Neural cell (in vitro differentiated cells): ENCODE measurements around the gene SAMD7. TPM values are rescaled to one million over a fixed set of nuclear protein-coding genes. Genes with fewer than 3 reads are reported as not detected.

ENCODE experiments used
- H2AFZ ChIP-seq: fragments of 200-600, 300-800 bp; sonication (generic), shearing (Covaris generic); 2 replicates; pipeline ENCODE4 v1.6.0; 2014; ENCODE audit warnings: low read depth, mild to moderate bottlenecking, antibody characterized with exemption, low read length, moderate library complexity
- H3F3A ChIP-seq: fragments of 200-600 bp; shearing (Covaris generic); 2 replicates; pipeline ENCODE4 v1.6.1; 2016; ENCODE audit warnings: mild to moderate bottlenecking, moderate library complexity, mixed read lengths, antibody characterized with exemption, low read length; ENCODE audit not compliant: insufficient read depth, poor library complexity, severe bottlenecking
- H3K27ac ChIP-seq: fragments of 200-600, 300-800 bp; sonication (generic), shearing (Covaris generic); 2 replicates; pipeline ENCODE4 v1.5.1; 2014; ENCODE audit warnings: mild to moderate bottlenecking, low read length, moderate library complexity
- H3K27me3 ChIP-seq: fragments of 300-800, 200-600 bp; sonication (generic), shearing (Covaris generic); 2 replicates; pipeline ENCODE4 v1.6.0; 2014; ENCODE audit warnings: mild to moderate bottlenecking, low read depth, low read length, moderate library complexity; ENCODE audit not compliant: insufficient read depth
- H3K36me3 ChIP-seq: fragments of 300-800, 200-600 bp; sonication (generic), shearing (Covaris generic); 2 replicates; pipeline ENCODE4 v1.5.1; 2014; ENCODE audit warnings: mild to moderate bottlenecking, antibody characterized with exemption, low read length, moderate library complexity; ENCODE audit not compliant: insufficient read depth
- H3K4me2 ChIP-seq: fragments of 300-800, 200-600 bp; sonication (generic), shearing (Covaris generic); 2 replicates; pipeline ENCODE4 v1.6.0; 2014; ENCODE audit warnings: mild to moderate bottlenecking, low read length
- H3K4me3 ChIP-seq: fragments of 300-800, 200-600 bp; sonication (generic), shearing (Covaris generic); 2 replicates; pipeline ENCODE4 v1.5.1; 2014; ENCODE audit warnings: mild to moderate bottlenecking, low read length, moderate library complexity
- H3K79me2 ChIP-seq: fragments of 200-600 bp; shearing (Covaris generic); replicated peaks from 2 replicates; pipeline ENCODE4 v1.6.0; 2014; ENCODE audit warnings: mild to moderate bottlenecking, low read length, moderate library complexity; ENCODE audit not compliant: insufficient read depth
- H3K9ac ChIP-seq: fragments of 300-800, 200-600 bp; sonication (generic), shearing (Covaris generic); 2 replicates; pipeline ENCODE4 v1.6.1; 2016; ENCODE audit warnings: mild to moderate bottlenecking, low read length, mixed read lengths
- H3K9me2 ChIP-seq: fragments of 200-600 bp; shearing (Covaris generic); 2 replicates; pipeline ENCODE4 v1.6.1; 2016; ENCODE audit warnings: mild to moderate bottlenecking, low read length, mixed read lengths; ENCODE audit not compliant: insufficient read depth
- H3K9me3 ChIP-seq: fragments of 200-600, 300-800 bp; sonication (generic), shearing (Covaris generic); 2 replicates; pipeline ENCODE4 v1.6.1; 2016; ENCODE audit warnings: mild to moderate bottlenecking, mixed run types, low read length, moderate library complexity, mixed read lengths
- H4K20me1 ChIP-seq: fragments of 200-600 bp; shearing (Covaris generic); 2 replicates; pipeline ENCODE4 v1.6.1; 2016; ENCODE audit warnings: mild to moderate bottlenecking, mixed run types; ENCODE audit not compliant: insufficient read depth
- CTCF ChIP-seq: fragments of 450-650 bp; IDR thresholded peaks from 2 replicates; pipeline ENCODE4 v1.5.1; 2014; ENCODE audit warnings: antibody characterized with exemption, mild to moderate bottlenecking, moderate library complexity; ENCODE audit not compliant: poor library complexity, severe bottlenecking
- EP300 ChIP-seq: fragments of 450-650 bp; conservative IDR thresholded peaks from 2 replicates; pipeline ENCODE4 v1.6.1; 2014; ENCODE audit warnings: antibody characterized with exemption, mild to moderate bottlenecking, moderate library complexity; ENCODE audit not compliant: poor library complexity, severe bottlenecking
- EZH2 ChIP-seq: fragments of 200-600, 300-800 bp; shearing (Covaris generic), sonication (generic); IDR thresholded peaks from 2 replicates; pipeline ENCODE4 v1.6.1; 2014; ENCODE audit warnings: antibody characterized with exemption, low read length, borderline replicate concordance, mild to moderate bottlenecking; ENCODE audit not compliant: insufficient read depth, poor library complexity, severe bottlenecking
- MXI1 ChIP-seq: fragments of 450-650 bp; conservative IDR thresholded peaks from 2 replicates; pipeline ENCODE4 v1.6.1; 2014; ENCODE audit warnings: antibody characterized with exemption, mild to moderate bottlenecking; ENCODE audit not compliant: poor library complexity, severe bottlenecking
- POLR2AphosphoS5 ChIP-seq: IDR thresholded peaks from 2 replicates; pipeline ENCODE4 v1.6.1; 2012
- RAD21 ChIP-seq: fragments of 450-650 bp; conservative IDR thresholded peaks from 2 replicates; pipeline ENCODE4 v1.6.1; 2014; ENCODE audit warnings: antibody characterized with exemption, mild to moderate bottlenecking, moderate library complexity
- REST ChIP-seq: IDR thresholded peaks from 2 replicates; pipeline ENCODE4 v1.6.1; 2012; ENCODE audit warnings: borderline replicate concordance
- SMC3 ChIP-seq: fragments of 450-650 bp; conservative IDR thresholded peaks from 2 replicates; pipeline ENCODE4 v1.6.1; 2014; ENCODE audit warnings: antibody characterized with exemption, mild to moderate bottlenecking, moderate library complexity; ENCODE audit not compliant: poor library complexity
- TAF1 ChIP-seq: IDR thresholded peaks from 2 replicates; pipeline ENCODE4 v1.6.1; 2012; ENCODE audit warnings: low read depth
- polyA plus RNA-seq: library from polyadenylated mRNA; depleted of rRNA; stranded (reverse); fragments of >200 nt; gene quantifications from 2 replicates; pipeline ENCODE4 v1.2.3, GENCODE V29; 2014

The SAMD7 gene
- polyA plus RNA-seq, 1 donor from 2014 or later = not detected

GRCh38 chr3:169894110-169894509 is 17.3 kb upstream of the SAMD7 start:
- no peak overlapping the region for H3K4me3 ChIP-seq
- H4K20me1 ChIP-seq = no peaks in the 10 kb centered on the region
- H3K79me2 ChIP-seq = no peaks in the 10 kb centered on the region
- no peaks in the 10 kb centered on the region for H3K36me3 ChIP-seq
- no peak overlapping the region for H3K27ac ChIP-seq
- H3K9me3 ChIP-seq = no peaks in the 10 kb centered on the region
- TF ChIP-seq TAF1 (no peak), REST (no peak), SMC3 (no peak), EP300 (no peak), EZH2 (no peak), POLR2AphosphoS5 (no peak), RAD21 (no peak), MXI1 (no peak), CTCF (no peak)
- no peaks in the 10 kb centered on the region for H3K27me3 ChIP-seq
- no peak overlapping the region for H3K4me2 ChIP-seq
- H3K9me2 ChIP-seq = no peaks in the 10 kb centered on the region
- no peak overlapping the region for H3K9ac ChIP-seq
- no peaks in the 10 kb centered on the region for H3F3A ChIP-seq
- H2AFZ ChIP-seq = no peak overlapping the region

DNA sequence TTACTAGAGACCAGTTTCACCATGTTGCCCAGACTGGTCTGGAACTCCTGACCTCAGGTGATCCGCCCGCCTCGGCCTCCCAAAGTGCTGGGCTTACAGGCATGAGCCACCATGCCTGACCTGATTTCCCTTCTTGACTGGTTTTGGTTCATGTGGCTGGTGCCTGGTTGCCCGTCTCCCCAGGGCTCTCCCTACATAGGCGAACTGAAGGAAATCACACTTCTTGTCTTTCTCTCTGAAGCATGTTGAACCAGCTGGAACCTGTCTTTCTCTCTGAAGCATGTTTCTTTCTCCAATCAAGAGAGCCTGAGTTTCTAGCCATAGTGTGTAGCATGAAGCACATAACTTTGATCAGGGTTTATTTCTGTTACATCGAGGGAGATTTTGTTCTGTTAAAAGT is 16.3 kb upstream of the SAMD7 start:
- Histone ChIP-seq H4K20me1 (no peaks in the 10 kb centered on the region), H3K9ac (no peak overlapping the region), H3F3A (no peaks in the 10 kb centered on the region), H3K79me2 (no peaks in the 10 kb centered on the region), H3K27me3 (no peaks in the 10 kb centered on the region), H3K36me3 (no peaks in the 10 kb centered on the region), H2AFZ (no peak overlapping the region), H3K27ac (no peak overlapping the region), H3K4me2 (no peak overlapping the region), H3K9me3 (no peaks in the 10 kb centered on the region), H3K9me2 (no peaks in the 10 kb centered on the region), H3K4me3 (no peak overlapping the region)
- TF ChIP-seq CTCF = no peak
- TF ChIP-seq EP300 = no peak
- no peak for TF ChIP-seq RAD21
- TF ChIP-seq TAF1 = no peak
- TF ChIP-seq EZH2 = no peak
